DLD1 (cell line): ENCODE results near the gene DNAL1.

Experiments
- in situ Hi-C: cut with HindIII; loops from 2 replicates; pipeline ENCODE4 v1.10.0; 2017; ENCODE audit warnings: low sequenced_read_pairs

DNAL1 gene

GRCh38 chr14:73741876-73742519 lies 97.2 kb downstream of the DNAL1 start:
- in situ Hi-C loops, result no loop called here

GRCh38 chr14:73742520-73743238 lies 97.9 kb downstream of the DNAL1 start:
- in situ Hi-C loops, result no loop called here

GRCh38 chr14:73743431-73743931 lies 98.7 kb downstream of the DNAL1 start:
- in situ Hi-C loops, result no loop called here

- in situ Hi-C loops, result no loop called here
Measured at GRCh38 chr14:73744175-73744867, 99.5 kb downstream of the DNAL1 start.

GRCh38 chr14:73744874-73745529 lies 100.2 kb downstream of the DNAL1 start:
- in situ Hi-C loops, result no loop called here

GRCh38 chr14:73745571-73746519 lies 101.1 kb downstream of the DNAL1 start:
- in situ Hi-C loops, result no loop called here

GRCh38 chr14:73746520-73747378 lies 102.0 kb downstream of the DNAL1 start:
- in situ Hi-C loops, result no loop called here

- in situ Hi-C loops, result no loop called here
Measured at GRCh38 chr14:73747379-73748211, 102.8 kb downstream of the DNAL1 start.

- in situ Hi-C loops, result no loop called here
Measured at GRCh38 chr14:73748858-73749357, 104.1 kb downstream of the DNAL1 start.

GRCh38 chr14:73749706-73750530 lies 105.1 kb downstream of the DNAL1 start:
- in situ Hi-C loops, result no loop called here

- in situ Hi-C loops, result no loop called here
Measured at GRCh38 chr14:73750531-73750901, 105.7 kb downstream of the DNAL1 start.

- in situ Hi-C loops, result no loop called here
Measured at GRCh38 chr14:73751157-73751691, 106.4 kb downstream of the DNAL1 start.

GRCh38 chr14:73752297-73752992 lies 107.7 kb downstream of the DNAL1 start:
- in situ Hi-C loops, result no loop called here
